Measurements from ENCODE around the gene THADA. TPM values are rescaled to one million over a fixed set of nuclear protein-coding genes. Genes with fewer than 3 reads are reported as not detected.
A peak's percentile ranks its signal among the peaks of the same experiment; 100 is the strongest.

The THADA gene
- total RNA-seq, 1 donor from 2014 or later: 14.2 TPM

DNA sequence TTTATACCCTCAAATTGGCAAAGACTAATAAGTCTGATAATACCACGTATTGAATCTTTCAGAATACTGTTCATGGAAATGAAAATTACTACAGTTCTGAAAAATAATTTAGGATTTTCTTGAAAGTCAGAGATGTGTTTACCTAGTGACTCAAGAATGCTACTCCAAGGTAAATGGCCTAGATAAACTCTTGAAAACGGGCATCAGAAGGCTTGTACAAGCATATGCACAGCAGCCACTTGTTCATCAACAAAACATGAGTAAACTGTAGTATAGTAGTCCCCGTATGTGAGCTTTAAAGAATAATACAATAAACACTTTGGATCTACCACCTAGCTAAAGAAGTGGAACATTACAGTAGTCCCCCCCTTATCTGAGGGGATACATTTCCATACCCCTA, 157.5 kb downstream of the THADA start:
- intact Hi-C loops (cut with DNase I): no loop called here
- DNase-seq (no peak), ATAC-seq (ENCODE audit: poor library complexity) (no peak)

GRCh38 chr2:43437363-43437762, 158.5 kb downstream of the THADA start:
- intact Hi-C loops (cut with DNase I): no loop called here
- DNase-seq (no peak), ATAC-seq (ENCODE audit: poor library complexity) (no peak)

- intact Hi-C loops (cut with DNase I): no loop called here
These were observed 159.4 kb downstream of the THADA start for GRCh38 chr2:43436431-43436830.

DNA sequence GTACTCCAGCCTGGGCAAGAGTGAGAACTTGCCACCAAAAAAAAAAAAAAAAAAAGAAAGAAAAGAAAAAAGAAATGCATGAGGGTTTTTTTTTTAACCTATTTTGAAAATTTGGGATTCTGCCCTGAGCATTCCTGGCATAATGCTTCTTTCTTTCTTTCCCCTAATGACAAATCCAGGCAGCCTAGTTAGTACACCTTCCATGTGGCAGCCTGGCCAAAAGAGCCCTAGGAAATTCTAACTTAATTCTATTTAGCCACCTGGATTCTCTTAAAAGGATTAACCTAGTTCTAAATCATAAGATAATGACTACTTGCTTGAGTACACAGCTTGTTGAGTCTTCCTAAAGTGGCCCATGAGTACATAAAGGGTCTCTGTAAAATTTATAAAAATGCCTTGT, 160.1 kb downstream of the THADA start:
- DNase-seq: no peak
- ATAC-seq (ENCODE audit: poor library complexity): no peak
- intact Hi-C loops (cut with DNase I): no loop called here

More at GRCh38 chr2:43436431-43436830, 159.4 kb downstream of the THADA start:
- ATAC-seq (ENCODE audit: poor library complexity) (no peak), DNase-seq (no peak)

- DNase-seq: no peak
- no peak for ATAC-seq (ENCODE audit: poor library complexity)
- intact Hi-C loops (cut with DNase I): no loop called here
These were observed 165.3 kb downstream of the THADA start for GRCh38 chr2:43430489-43430888.

GRCh38 chr2:43429369-43429768, 166.5 kb downstream of the THADA start:
- no peak for ATAC-seq (ENCODE audit: poor library complexity)
- DNase-seq: no peak
- intact Hi-C loops (cut with DNase I): no loop called here

GRCh38 chr2:43427032-43427424, 168.8 kb downstream of the THADA start:
- no peak for DNase-seq
- intact Hi-C loops (cut with DNase I): no loop called here
- ATAC-seq (ENCODE audit: poor library complexity): no peak

DNA sequence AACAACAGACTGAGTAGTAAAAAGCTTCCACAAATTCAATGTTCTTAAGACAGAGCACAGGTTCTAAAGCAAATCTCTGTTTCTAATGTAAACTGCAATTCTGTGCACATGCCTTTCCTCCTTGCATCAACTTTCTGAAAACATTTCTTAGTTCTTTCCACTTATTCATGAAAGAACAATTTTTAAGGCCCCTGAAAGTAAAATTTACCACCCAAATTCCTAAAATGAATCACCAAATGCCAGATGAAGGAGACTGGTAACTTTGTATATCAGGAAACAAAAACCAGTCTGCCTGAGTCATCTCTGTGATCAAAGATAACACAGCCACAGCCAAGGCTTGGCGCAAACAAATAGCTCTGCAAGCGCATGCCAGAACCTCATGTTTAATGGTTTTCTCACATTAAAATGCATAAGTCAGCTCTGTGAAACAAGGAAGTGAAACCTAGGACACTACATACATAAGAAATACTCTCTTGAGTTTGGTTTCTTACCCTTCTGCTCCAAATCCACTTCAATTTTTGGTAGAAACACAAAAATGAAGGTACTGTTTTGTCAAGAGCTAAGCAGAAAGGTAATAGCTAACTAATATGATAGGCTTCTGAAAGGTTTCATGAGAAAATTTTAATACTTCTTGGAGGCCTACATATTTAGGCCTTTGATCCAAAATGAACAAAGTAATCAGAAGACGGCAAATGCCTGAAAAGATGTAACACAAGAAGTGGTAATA, 169.4 kb downstream of the THADA start:
- ATAC-seq (ENCODE audit: poor library complexity): peak; percentile 71
- intact Hi-C loops (cut with DNase I): no loop called here
- peak; percentile 52 for DNase-seq

- DNase-seq (no peak), ATAC-seq (ENCODE audit: poor library complexity) (no peak)
- intact Hi-C loops (cut with DNase I): no loop called here
These were observed 170.2 kb downstream of the THADA start for GRCh38 chr2:43425659-43426058.

- intact Hi-C loops (cut with DNase I): no loop called here
- ATAC-seq (ENCODE audit: poor library complexity) (no peak), DNase-seq (no peak)
These were observed 171.3 kb downstream of the THADA start for GRCh38 chr2:43424262-43425207.

DNA sequence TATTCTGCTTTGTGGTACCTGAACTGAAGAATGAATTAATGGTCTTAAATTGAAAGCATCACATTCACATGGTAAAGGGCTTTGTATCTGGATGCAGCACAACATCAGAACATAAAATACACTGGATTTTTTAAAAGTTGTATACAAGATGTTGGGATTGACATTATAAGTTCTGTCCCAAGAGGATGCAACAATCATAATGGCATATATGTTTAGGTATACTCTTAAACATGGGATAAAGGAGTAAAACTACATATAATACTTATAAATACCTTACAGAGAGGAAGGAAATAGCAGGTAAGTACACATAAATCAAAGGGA, 171.9 kb downstream of the THADA start:
- ATAC-seq (ENCODE audit: poor library complexity) (no peak), DNase-seq (no peak)
- intact Hi-C loops (cut with DNase I): no loop called here

DNA sequence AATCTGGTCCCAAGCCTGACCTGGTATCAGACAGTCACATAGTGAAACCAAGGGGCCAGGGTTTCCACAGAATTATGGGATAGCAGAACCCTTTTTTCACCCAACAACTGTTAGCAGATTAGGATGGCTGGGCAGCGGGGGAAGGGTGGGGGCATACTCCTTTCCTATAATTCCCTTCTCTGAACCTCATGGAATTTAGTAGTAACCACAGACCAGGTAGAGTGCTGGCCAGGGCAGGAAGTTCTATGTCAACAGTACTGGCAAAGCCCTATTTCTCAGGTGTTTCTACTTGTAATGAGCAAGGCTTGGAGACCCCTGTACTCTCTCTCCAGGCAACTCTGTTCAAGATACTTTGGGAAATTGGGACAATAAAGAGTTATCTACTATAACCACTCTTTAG, 174.6 kb downstream of the THADA start:
- no peak for ATAC-seq (ENCODE audit: poor library complexity)
- no peak for DNase-seq
- intact Hi-C loops (cut with DNase I): no loop called here

DNA sequence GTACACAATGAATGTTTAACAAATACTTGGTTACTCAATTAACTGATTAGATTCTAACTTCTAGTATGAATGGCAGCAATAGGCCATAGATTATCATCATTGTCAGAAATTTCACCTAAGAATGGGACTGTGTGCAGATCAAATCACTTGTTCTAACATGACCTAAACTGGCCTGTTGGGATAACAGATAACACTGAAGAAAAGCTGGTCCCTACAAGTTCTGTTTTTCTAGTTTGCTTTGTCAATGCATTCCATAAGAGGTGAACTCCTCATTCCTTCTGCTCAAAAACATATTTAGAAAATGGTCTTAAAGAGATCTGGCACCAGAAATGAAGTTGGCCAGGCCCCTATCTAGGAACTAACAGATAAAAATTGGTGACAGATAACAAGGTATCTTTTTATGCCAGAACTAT, 175.4 kb downstream of the THADA start:
- intact Hi-C loops (cut with DNase I): no loop called here
- no peak for DNase-seq
- ATAC-seq (ENCODE audit: poor library complexity): no peak

DNA sequence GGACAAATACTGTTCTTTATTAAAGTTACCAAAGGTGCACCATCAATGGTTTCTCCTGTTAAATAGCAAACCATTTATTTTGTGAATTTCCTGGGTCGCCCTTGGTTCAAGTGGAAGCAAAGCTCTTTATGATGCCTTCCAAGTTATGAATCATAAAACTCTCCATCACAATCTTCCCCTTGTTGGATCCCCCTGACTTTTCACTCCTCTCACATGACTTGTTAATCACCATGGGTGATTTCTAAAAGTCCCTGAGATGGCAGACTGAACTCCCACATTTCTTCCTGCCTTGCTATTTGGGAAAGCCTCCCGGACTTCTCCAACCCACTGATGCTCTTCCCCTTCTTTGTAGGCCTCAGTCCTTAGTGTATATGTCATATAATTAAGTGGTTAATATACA, 176.0 kb downstream of the THADA start:
- no peak for ATAC-seq (ENCODE audit: poor library complexity)
- DNase-seq: no peak
- intact Hi-C loops (cut with DNase I): no loop called here

- intact Hi-C loops (cut with DNase I): no loop called here
- DNase-seq (no peak), ATAC-seq (ENCODE audit: poor library complexity) (no peak)
These were observed 176.6 kb downstream of the THADA start for GRCh38 chr2:43419243-43419642.

GRCh38 chr2:43418680-43419079, 177.2 kb downstream of the THADA start:
- intact Hi-C loops (cut with DNase I): no loop called here
- no peak for ATAC-seq (ENCODE audit: poor library complexity)
- DNase-seq: no peak

DNA sequence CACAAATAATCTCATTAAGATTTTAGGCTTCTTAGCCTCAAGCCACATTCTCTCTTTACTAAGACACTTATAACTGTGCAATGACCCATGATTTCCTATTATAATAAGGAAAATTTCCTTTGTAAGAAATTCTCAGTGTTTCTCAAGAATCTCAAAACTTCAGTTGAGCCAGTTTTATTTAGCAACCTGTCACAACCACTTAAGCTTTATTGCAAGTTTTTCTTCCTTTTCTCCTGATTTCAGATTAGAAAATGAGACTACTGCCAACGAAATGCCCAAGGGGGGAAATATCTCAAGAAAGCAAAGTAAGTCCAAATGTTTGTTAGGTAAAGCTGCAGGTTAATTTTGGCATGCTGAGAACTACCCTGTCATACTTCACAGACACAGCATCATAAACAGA, 178.5 kb downstream of the THADA start:
- DNase-seq (no peak), ATAC-seq (ENCODE audit: poor library complexity) (no peak)
- intact Hi-C loops (cut with DNase I): no loop called here

GRCh38 chr2:43415592-43415991, 180.2 kb downstream of the THADA start:
- ATAC-seq (ENCODE audit: poor library complexity) (peak; percentile 35), DNase-seq (no peak)
- intact Hi-C loops (cut with DNase I): no loop called here

GRCh38 chr2:43414586-43415135, 181.2 kb downstream of the THADA start:
- ATAC-seq (ENCODE audit: poor library complexity): no peak
- intact Hi-C loops (cut with DNase I): no loop called here
- no peak for DNase-seq

- DNase-seq (no peak), ATAC-seq (ENCODE audit: poor library complexity) (no peak)
- intact Hi-C loops (cut with DNase I): no loop called here
These were observed 181.8 kb downstream of the THADA start for GRCh38 chr2:43414033-43414432.

Measured in Right ventricle myocardium superior (tissue), 1 donor.